ENCODE data around the gene AGMO. TPM values are rescaled to one million over a fixed set of nuclear protein-coding genes. Genes with fewer than 3 reads are reported as not detected.

The AGMO gene
- total and polyA plus RNA-seq, 4 donors, result 21.6 to 46.6 (median 31.6) TPM

DNA sequence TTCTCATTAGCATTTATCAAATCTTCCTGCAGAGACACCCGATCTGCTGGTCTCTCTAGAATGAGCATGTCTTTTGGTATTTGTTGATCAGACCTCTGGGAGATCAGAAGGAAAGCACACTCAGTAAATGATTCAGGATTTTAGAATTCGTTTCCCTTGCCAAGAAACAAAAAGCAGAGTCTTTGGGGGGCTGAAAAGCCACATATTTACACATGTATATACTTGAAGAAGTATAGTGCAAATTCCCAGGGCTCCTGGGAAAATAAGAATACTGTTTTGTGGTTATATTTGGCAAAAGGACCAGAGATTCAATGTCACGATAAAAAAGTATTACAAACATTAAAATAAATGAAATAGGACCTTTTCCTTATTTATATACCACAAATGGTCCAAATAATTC lies 100.2 kb downstream of the AGMO start:
- Histone ChIP-seq H3K9me3 (ENCODE audit: control insufficient read depth in 4 of 4, low read length in 3 of 4) (no peaks in the 10 kb centered on the region), H3K27me3 (ENCODE audit: control insufficient read depth in 4 of 4, insufficient read depth in 4 of 4, low read length in 3 of 4) (no peaks in the 10 kb centered on the region), H3K4me1 (ENCODE audit: control insufficient read depth in 4 of 4, insufficient read depth in 4 of 4, low read length in 3 of 4) (peaks cover 0 to 2% (median 0%) of the 10 kb centered on the region in 4 donors), H3K36me3 (ENCODE audit: control insufficient read depth in 4 of 4, insufficient read depth in 3 of 4, low read depth in 1 of 4, low read length in 3 of 4) (no peaks in the 10 kb centered on the region), H3K27ac (ENCODE audit: low read depth in 1 of 2, low read length in 2 of 2) (no peak overlapping the region), H3K9ac (ENCODE audit: low read depth in 1 of 2, low read length in 2 of 2) (no peak overlapping the region), H3K4me3 (ENCODE audit: low read depth in 1 of 3, low read length in 3 of 3) (no peak overlapping the region)
- TF ChIP-seq EGR1 (IDR thresholded peaks at IDR 0.05; ENCODE audit: low read depth in 2 of 2) (no peak), FOXA2 (IDR thresholded peaks at IDR 0.05) (no peak), JUND (IDR thresholded peaks at IDR 0.05) (no peak), ZBTB33 (IDR thresholded peaks at IDR 0.05) (no peak), MAX (IDR thresholded peaks at IDR 0.05) (no peak), RAD21 (IDR thresholded peaks at IDR 0.05) (no peak), REST (IDR thresholded peaks at IDR 0.05) (no peak), TAF1 (conservative IDR thresholded peaks at IDR 0.05) (no peak), SP1 (IDR thresholded peaks at IDR 0.05) (no peak), YY1 (IDR thresholded peaks at IDR 0.05) (no peak), HNF4A (conservative IDR thresholded peaks at IDR 0.05) (no peak), HNF4G (IDR thresholded peaks at IDR 0.05) (no peak), FOXA1 (IDR thresholded peaks at IDR 0.05) (no peak), NR2F2 (IDR thresholded peaks at IDR 0.05) (no peak), GABPA (IDR thresholded peaks at IDR 0.05 in 1 of 2, conservative IDR thresholded peaks at IDR 0.05 in 1 of 2) (no peak)
- TF ChIP-seq, protein P1, sequence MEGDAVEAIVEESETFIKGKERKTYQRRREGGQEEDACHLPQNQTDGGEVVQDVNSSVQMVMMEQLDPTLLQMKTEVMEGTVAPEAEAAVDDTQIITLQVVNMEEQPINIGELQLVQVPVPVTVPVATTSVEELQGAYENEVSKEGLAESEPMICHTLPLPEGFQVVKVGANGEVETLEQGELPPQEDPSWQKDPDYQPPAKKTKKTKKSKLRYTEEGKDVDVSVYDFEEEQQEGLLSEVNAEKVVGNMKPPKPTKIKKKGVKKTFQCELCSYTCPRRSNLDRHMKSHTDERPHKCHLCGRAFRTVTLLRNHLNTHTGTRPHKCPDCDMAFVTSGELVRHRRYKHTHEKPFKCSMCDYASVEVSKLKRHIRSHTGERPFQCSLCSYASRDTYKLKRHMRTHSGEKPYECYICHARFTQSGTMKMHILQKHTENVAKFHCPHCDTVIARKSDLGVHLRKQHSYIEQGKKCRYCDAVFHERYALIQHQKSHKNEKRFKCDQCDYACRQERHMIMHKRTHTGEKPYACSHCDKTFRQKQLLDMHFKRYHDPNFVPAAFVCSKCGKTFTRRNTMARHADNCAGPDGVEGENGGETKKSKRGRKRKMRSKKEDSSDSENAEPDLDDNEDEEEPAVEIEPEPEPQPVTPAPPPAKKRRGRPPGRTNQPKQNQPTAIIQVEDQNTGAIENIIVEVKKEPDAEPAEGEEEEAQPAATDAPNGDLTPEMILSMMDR (IDR thresholded peaks at IDR 0.05; ENCODE audit: low read depth, low read length, missing input control), result no peak
- TF ChIP-seq, protein P2, sequence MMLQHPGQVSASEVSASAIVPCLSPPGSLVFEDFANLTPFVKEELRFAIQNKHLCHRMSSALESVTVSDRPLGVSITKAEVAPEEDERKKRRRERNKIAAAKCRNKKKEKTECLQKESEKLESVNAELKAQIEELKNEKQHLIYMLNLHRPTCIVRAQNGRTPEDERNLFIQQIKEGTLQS (IDR thresholded peaks at IDR 0.05), result no peak
- WGBS, result 60% methylated on average over 3 of the region's 3 CpGs
- DNase-seq (ENCODE audit: low spot score), result no peak

Measured in liver (tissue), 9 donors.